ENCODE measurements around the gene SUGCT.

SUGCT gene

GRCh38 chr7:40303996-40304395 is 169.2 kb downstream of the SUGCT start:
- TF ChIP-seq, protein P1, sequence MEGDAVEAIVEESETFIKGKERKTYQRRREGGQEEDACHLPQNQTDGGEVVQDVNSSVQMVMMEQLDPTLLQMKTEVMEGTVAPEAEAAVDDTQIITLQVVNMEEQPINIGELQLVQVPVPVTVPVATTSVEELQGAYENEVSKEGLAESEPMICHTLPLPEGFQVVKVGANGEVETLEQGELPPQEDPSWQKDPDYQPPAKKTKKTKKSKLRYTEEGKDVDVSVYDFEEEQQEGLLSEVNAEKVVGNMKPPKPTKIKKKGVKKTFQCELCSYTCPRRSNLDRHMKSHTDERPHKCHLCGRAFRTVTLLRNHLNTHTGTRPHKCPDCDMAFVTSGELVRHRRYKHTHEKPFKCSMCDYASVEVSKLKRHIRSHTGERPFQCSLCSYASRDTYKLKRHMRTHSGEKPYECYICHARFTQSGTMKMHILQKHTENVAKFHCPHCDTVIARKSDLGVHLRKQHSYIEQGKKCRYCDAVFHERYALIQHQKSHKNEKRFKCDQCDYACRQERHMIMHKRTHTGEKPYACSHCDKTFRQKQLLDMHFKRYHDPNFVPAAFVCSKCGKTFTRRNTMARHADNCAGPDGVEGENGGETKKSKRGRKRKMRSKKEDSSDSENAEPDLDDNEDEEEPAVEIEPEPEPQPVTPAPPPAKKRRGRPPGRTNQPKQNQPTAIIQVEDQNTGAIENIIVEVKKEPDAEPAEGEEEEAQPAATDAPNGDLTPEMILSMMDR (IDR thresholded peaks at IDR 0.05; ENCODE audit: low read depth, low read length, missing control alignments), result no peak
- no peak for DNase-seq (ENCODE audit: extremely low read depth, low read depth)
- H3K4me3 ChIP-seq (replicated peaks; ENCODE audit: low read depth, low read length), result no peak overlapping the region

DNA sequence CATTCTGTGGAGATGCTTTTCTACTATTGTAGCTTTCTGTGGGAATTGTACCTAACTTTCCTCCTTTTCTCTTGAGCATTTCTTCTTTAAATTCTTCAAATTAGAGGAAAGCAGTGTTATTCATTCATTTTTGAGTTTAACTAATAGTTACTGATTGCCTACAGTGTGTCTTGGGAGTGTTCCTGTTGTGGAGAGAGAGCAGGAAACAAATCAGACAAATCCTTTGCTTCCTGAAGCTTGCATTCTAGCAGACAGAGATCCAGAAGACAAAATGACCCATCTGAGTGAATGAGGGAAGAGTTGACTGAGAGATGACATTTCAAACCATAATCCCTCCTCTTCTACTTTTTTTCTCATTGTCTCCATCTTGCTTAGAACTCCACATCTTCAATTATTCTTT is 170.4 kb downstream of the SUGCT start:
- TF ChIP-seq, protein P1 (IDR thresholded peaks at IDR 0.05; ENCODE audit: low read depth, low read length, missing control alignments), result no peak
- H3K4me3 ChIP-seq (replicated peaks; ENCODE audit: low read depth, low read length), result no peak overlapping the region
- DNase-seq (ENCODE audit: extremely low read depth, low read depth), result no peak

DNA sequence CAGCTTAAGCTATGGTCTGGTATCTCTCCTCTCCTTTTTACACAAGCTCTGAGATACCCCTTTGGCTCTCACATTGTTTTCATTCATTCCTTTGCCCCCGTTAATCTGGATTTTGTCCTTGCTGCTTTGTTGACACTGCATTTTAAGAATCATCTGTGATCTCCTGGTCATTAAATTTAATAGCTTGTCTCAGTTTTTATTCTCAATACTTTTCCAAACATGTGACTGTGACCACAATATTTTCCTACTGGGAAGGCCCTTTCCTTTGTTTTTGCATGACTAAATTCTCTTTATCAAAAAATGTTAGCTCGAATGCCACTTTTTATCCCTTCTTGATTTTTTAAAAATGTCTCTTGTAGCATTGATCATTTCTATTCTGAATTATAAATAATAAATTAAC is 171.2 kb downstream of the SUGCT start:
- H3K4me3 ChIP-seq (replicated peaks; ENCODE audit: low read depth, low read length), result no peak overlapping the region
- TF ChIP-seq, protein P1 (IDR thresholded peaks at IDR 0.05; ENCODE audit: low read depth, low read length, missing control alignments), result no peak
- no peak for DNase-seq (ENCODE audit: extremely low read depth, low read depth)

- DNase-seq (ENCODE audit: extremely low read depth, low read depth), result no peak
- H3K4me3 ChIP-seq (replicated peaks; ENCODE audit: low read depth, low read length), result no peak overlapping the region
- TF ChIP-seq, protein P1 (IDR thresholded peaks at IDR 0.05; ENCODE audit: low read depth, low read length, missing control alignments), result no peak
These were observed 171.8 kb downstream of the SUGCT start for GRCh38 chr7:40306596-40306995.

- no peak overlapping the region for H3K4me3 ChIP-seq (replicated peaks; ENCODE audit: low read depth, low read length)
- TF ChIP-seq, protein P1 (IDR thresholded peaks at IDR 0.05; ENCODE audit: low read depth, low read length, missing control alignments), result no peak
- DNase-seq (ENCODE audit: extremely low read depth, low read depth), result no peak
These were observed 175.5 kb downstream of the SUGCT start for GRCh38 chr7:40310258-40310657.

DNA sequence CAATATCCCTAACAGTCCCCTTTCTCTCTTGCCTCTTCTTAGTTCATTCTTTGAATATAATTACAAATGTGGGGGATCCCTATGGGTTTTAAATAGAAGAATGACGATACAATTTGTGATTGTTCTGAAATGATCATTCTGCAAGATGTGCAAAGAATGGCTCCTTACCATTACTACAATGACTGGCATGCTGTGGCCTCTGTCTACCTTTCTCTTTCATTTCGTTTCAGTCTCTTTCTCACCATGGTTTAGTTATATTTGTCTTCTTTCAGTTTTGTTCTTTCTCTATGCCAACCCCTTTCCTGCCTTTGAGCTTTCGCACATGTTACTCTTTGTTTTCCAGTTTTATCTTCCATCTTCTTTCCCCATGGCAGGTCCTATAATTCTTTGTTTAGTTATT is 176.5 kb downstream of the SUGCT start:
- TF ChIP-seq, protein P1 (IDR thresholded peaks at IDR 0.05; ENCODE audit: low read depth, low read length, missing control alignments), result no peak
- no peak overlapping the region for H3K4me3 ChIP-seq (replicated peaks; ENCODE audit: low read depth, low read length)
- DNase-seq (ENCODE audit: extremely low read depth, low read depth), result no peak

GRCh38 chr7:40315277-40315676 is 180.5 kb downstream of the SUGCT start:
- TF ChIP-seq, protein P1 (IDR thresholded peaks at IDR 0.05; ENCODE audit: low read depth, low read length, missing control alignments), result no peak
- DNase-seq (ENCODE audit: extremely low read depth, low read depth), result no peak
- H3K4me3 ChIP-seq (replicated peaks; ENCODE audit: low read depth, low read length), result no peak overlapping the region
